A673 (cell line): ENCODE measurements around the gene SLC39A8.

Source experiments
- EZH2 ChIP-seq: fragments of 200-600 bp; sonication (generic); IDR thresholded peaks from 2 replicates; pipeline ENCODE4 v1.6.1; 2017; ENCODE audit warnings: borderline replicate concordance, low read depth, mild to moderate bottlenecking, mixed read lengths, antibody characterized with exemption, low read length; ENCODE audit not compliant: poor library complexity, severe bottlenecking
- TF ChIP-seq, protein P1 (sequence below): fragments of 300-800, 200-600 bp; sonication (generic); conservative IDR thresholded peaks from 2 replicates; pipeline ENCODE4 v1.5.1; 2017; ENCODE audit warnings: low read depth, mild to moderate bottlenecking, antibody characterized with exemption, low read length, moderate library complexity, mixed read lengths

DNA sequence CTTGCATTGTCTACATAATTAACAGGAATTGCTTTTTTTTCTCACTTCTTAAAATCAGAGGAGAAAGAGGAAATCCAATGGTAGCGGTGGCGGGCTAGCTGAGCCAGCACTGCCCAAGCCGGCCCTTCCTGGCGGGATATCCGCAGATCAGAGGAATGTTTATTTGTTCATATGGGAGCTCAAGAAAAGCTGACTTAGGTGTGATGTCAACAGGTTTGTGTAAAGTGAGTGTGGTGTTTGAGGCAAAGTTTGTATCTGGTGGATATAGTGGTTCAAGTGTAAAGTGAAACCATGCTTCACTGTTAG lies 466 bp upstream of the SLC39A8 start:
- TF ChIP-seq, protein P1, sequence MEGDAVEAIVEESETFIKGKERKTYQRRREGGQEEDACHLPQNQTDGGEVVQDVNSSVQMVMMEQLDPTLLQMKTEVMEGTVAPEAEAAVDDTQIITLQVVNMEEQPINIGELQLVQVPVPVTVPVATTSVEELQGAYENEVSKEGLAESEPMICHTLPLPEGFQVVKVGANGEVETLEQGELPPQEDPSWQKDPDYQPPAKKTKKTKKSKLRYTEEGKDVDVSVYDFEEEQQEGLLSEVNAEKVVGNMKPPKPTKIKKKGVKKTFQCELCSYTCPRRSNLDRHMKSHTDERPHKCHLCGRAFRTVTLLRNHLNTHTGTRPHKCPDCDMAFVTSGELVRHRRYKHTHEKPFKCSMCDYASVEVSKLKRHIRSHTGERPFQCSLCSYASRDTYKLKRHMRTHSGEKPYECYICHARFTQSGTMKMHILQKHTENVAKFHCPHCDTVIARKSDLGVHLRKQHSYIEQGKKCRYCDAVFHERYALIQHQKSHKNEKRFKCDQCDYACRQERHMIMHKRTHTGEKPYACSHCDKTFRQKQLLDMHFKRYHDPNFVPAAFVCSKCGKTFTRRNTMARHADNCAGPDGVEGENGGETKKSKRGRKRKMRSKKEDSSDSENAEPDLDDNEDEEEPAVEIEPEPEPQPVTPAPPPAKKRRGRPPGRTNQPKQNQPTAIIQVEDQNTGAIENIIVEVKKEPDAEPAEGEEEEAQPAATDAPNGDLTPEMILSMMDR = no peak
- no peak for TF ChIP-seq EZH2
